ENCODE measurements around the gene CTSK. TPM values are rescaled to one million over a fixed set of nuclear protein-coding genes. Genes with fewer than 3 reads are reported as not detected.
A peak's percentile ranks its signal among the peaks of the same experiment; 100 is the strongest.
"Not testable (repeated sequence)": the region's sequence is repeated elsewhere in the genome, so short reads cannot be mapped to it uniquely, and the experiment has no call there.

CTSK gene
- total and polyA plus RNA-seq, 7 experiments from 2014 or later = 0.31 to 13.7 (median 6.8) TPM

- no peak for DNase-seq
- H3K9me3 Mint-ChIP-seq = peaks cover 0 to 1% (median 0%) of the 10 kb centered on the region in 11 donors
- Histone ChIP-seq H3K4me1 (ENCODE audit: control insufficient read depth in 2 of 2, insufficient read depth in 2 of 2, low read length in 2 of 2) (no peaks in the 10 kb centered on the region), H3K27me3 (ENCODE audit: control insufficient read depth in 2 of 2, insufficient read depth in 2 of 2, low read length in 2 of 2) (no peaks in the 10 kb centered on the region), H3K36me3 (ENCODE audit: control insufficient read depth in 2 of 3, insufficient read depth in 3 of 3, low read length in 3 of 3) (no peaks in the 10 kb centered on the region), H3K9me3 (ENCODE audit: control insufficient read depth in 2 of 3, low read length in 3 of 3) (no peaks in the 10 kb centered on the region), H3K27ac (ENCODE audit: low read depth, low read length) (no peak overlapping the region), H3K4me3 (ENCODE audit: low read length) (no peak overlapping the region)
- no peak overlapping the region for H3K4me3 Mint-ChIP-seq
- no peak for ATAC-seq
- intact Hi-C loops (cut with micrococcal nuclease) = no loop called here
- H3K27me3 Mint-ChIP-seq = peaks cover 0 to 2% (median 0%) of the 10 kb centered on the region in 5 donors
- H3K4me1 Mint-ChIP-seq = peaks cover 0 to 5% (median 0%) of the 10 kb centered on the region in 7 donors
- peaks cover 0 to 6% (median 4%) of the 10 kb centered on the region in 5 donors for H3K36me3 Mint-ChIP-seq
- ChIA-PET POLR2A (interaction anchor here (1.1 kb wide), 1 partner anchor 10 kb away, joined by 3 read pairs; no protein-coding TSS in a partner anchor), CTCF (no interaction called here)
- H3K27ac Mint-ChIP-seq = no peak overlapping the region
Measured at GRCh38 chr1:150787455-150787854, 20.6 kb downstream of the CTSK start.

GRCh38 chr1:150780510-150780909, 27.6 kb downstream of the CTSK start:
- no peak overlapping the region for H3K4me3 Mint-ChIP-seq
- intact Hi-C loops (cut with micrococcal nuclease) = no loop called here
- H3K9me3 Mint-ChIP-seq = peaks cover 0 to 3% (median 0%) of the 10 kb centered on the region in 11 donors
- peaks cover 0 to 3% (median 0%) of the 10 kb centered on the region in 5 donors for H3K27me3 Mint-ChIP-seq
- Histone ChIP-seq H3K36me3 (ENCODE audit: control insufficient read depth in 2 of 3, insufficient read depth in 3 of 3, low read length in 3 of 3) (no peaks in the 10 kb centered on the region), H3K9me3 (ENCODE audit: control insufficient read depth in 2 of 3, low read length in 3 of 3) (no peaks in the 10 kb centered on the region), H3K4me3 (ENCODE audit: low read length) (no peak overlapping the region), H3K27ac (ENCODE audit: low read depth, low read length) (no peak overlapping the region), H3K27me3 (ENCODE audit: control insufficient read depth in 2 of 2, insufficient read depth in 2 of 2, low read length in 2 of 2) (no peaks in the 10 kb centered on the region), H3K4me1 (ENCODE audit: control insufficient read depth in 2 of 2, insufficient read depth in 2 of 2, low read length in 2 of 2) (no peaks in the 10 kb centered on the region)
- CTCF ChIA-PET = no interaction called here
- H3K36me3 Mint-ChIP-seq = peaks cover 0 to 6% (median 3%) of the 10 kb centered on the region in 5 donors
- no peak overlapping the region for H3K27ac Mint-ChIP-seq
- no peak for ATAC-seq
- POLR2A ChIA-PET = no interaction called here
- peaks cover 5 to 11% (median 7%) of the 10 kb centered on the region in 7 donors for H3K4me1 Mint-ChIP-seq
- DNase-seq = no peak

GRCh38 chr1:150778409-150778808, 29.7 kb downstream of the CTSK start:
- H3K4me1 Mint-ChIP-seq = peaks cover 5 to 11% (median 6%) of the 10 kb centered on the region in 7 donors

GRCh38 chr1:150777544-150777943, 30.5 kb downstream of the CTSK start:
- no peaks in the 10 kb centered on the region for H3K4me1 ChIP-seq (ENCODE audit: control insufficient read depth in 2 of 2, insufficient read depth in 2 of 2, low read length in 2 of 2)
- Mint-ChIP-seq H3K36me3 (peaks cover 0 to 6% (median 3%) of the 10 kb centered on the region in 5 donors), H3K4me3 (no peak overlapping the region), H3K9me3 (peaks cover 0 to 3% (median 0%) of the 10 kb centered on the region in 11 donors), H3K27ac (peak overlapping the region in 1 of 9 donors; percentile 55), H3K4me1 (peaks cover 5 to 11% (median 6%) of the 10 kb centered on the region in 7 donors), H3K27me3 (peaks cover 0 to 3% (median 0%) of the 10 kb centered on the region in 5 donors)
- H3K36me3 ChIP-seq (ENCODE audit: control insufficient read depth in 2 of 3, insufficient read depth in 3 of 3, low read length in 3 of 3) = no peaks in the 10 kb centered on the region
- no peaks in the 10 kb centered on the region for H3K9me3 ChIP-seq (ENCODE audit: control insufficient read depth in 2 of 3, low read length in 3 of 3)
- POLR2A ChIA-PET = interaction anchor here (0.8 kb wide), 1 partner anchor 13 kb away, joined by 4 read pairs; no protein-coding TSS in a partner anchor
- no peak for DNase-seq
- intact Hi-C loops (cut with micrococcal nuclease) = no loop called here
- ATAC-seq = no peak
- H3K27me3 ChIP-seq (ENCODE audit: control insufficient read depth in 2 of 2, insufficient read depth in 2 of 2, low read length in 2 of 2) = no peaks in the 10 kb centered on the region
- CTCF ChIA-PET = no interaction called here
- H3K4me3 ChIP-seq (ENCODE audit: low read length) = no peak overlapping the region
- H3K27ac ChIP-seq (ENCODE audit: low read depth, low read length) = no peak overlapping the region

More at GRCh38 chr1:150778409-150778808, 29.7 kb downstream of the CTSK start:
- H3K9me3 Mint-ChIP-seq = peaks cover 0 to 3% (median 0%) of the 10 kb centered on the region in 11 donors
- intact Hi-C loops (cut with micrococcal nuclease) = no loop called here
- no peaks in the 10 kb centered on the region for H3K4me1 ChIP-seq (ENCODE audit: control insufficient read depth in 2 of 2, insufficient read depth in 2 of 2, low read length in 2 of 2)
- H3K27me3 Mint-ChIP-seq = peaks cover 0 to 3% (median 0%) of the 10 kb centered on the region in 5 donors
- H3K9me3 ChIP-seq (ENCODE audit: control insufficient read depth in 2 of 3, low read length in 3 of 3) = no peaks in the 10 kb centered on the region
- DNase-seq = no peak
- no peaks in the 10 kb centered on the region for H3K27me3 ChIP-seq (ENCODE audit: control insufficient read depth in 2 of 2, insufficient read depth in 2 of 2, low read length in 2 of 2)
- no peak overlapping the region for H3K27ac ChIP-seq (ENCODE audit: low read depth, low read length)
- no peaks in the 10 kb centered on the region for H3K36me3 ChIP-seq (ENCODE audit: control insufficient read depth in 2 of 3, insufficient read depth in 3 of 3, low read length in 3 of 3)
- no peak overlapping the region for H3K27ac Mint-ChIP-seq
- ChIA-PET POLR2A (no interaction called here), CTCF (no interaction called here)
- no peak overlapping the region for H3K4me3 ChIP-seq (ENCODE audit: low read length)
- ATAC-seq = no peak
- peaks cover 0 to 6% (median 3%) of the 10 kb centered on the region in 5 donors for H3K36me3 Mint-ChIP-seq
- no peak overlapping the region for H3K4me3 Mint-ChIP-seq

GRCh38 chr1:150775931-150776505, 32.0 kb downstream of the CTSK start:
- H3K4me1 ChIP-seq (ENCODE audit: control insufficient read depth in 2 of 2, insufficient read depth in 2 of 2, low read length in 2 of 2); POLR2A ChIA-PET; DNase-seq; H3K36me3 Mint-ChIP-seq; intact Hi-C loops (cut with micrococcal nuclease); H3K27ac ChIP-seq (ENCODE audit: low read depth, low read length); H3K27ac Mint-ChIP-seq; H3K4me3 ChIP-seq (ENCODE audit: low read length); ATAC-seq; H3K4me3 Mint-ChIP-seq; H3K27me3 ChIP-seq (ENCODE audit: control insufficient read depth in 2 of 2, insufficient read depth in 2 of 2, low read length in 2 of 2); H3K36me3 ChIP-seq (ENCODE audit: control insufficient read depth in 2 of 3, insufficient read depth in 3 of 3, low read length in 3 of 3); H3K9me3 ChIP-seq (ENCODE audit: control insufficient read depth in 2 of 3, low read length in 3 of 3); H3K9me3 Mint-ChIP-seq; CTCF ChIA-PET; H3K27me3 Mint-ChIP-seq: not testable (repeated sequence)
- peaks cover 12 to 25% (median 14%) of the 10 kb centered on the region in 7 donors for H3K4me1 Mint-ChIP-seq

- POLR2A ChIA-PET = no interaction called here
- H3K27ac Mint-ChIP-seq = no peak overlapping the region
Measured at GRCh38 chr1:150775276-150775675, 32.8 kb downstream of the CTSK start.

GRCh38 chr1:150772326-150772725, 35.7 kb downstream of the CTSK start:
- Histone ChIP-seq H3K4me3 (ENCODE audit: low read length) (no peak overlapping the region), H3K36me3 (ENCODE audit: control insufficient read depth in 2 of 3, insufficient read depth in 3 of 3, low read length in 3 of 3) (no peaks in the 10 kb centered on the region), H3K27ac (ENCODE audit: low read depth, low read length) (no peak overlapping the region), H3K27me3 (ENCODE audit: control insufficient read depth in 2 of 2, insufficient read depth in 2 of 2, low read length in 2 of 2) (no peaks in the 10 kb centered on the region), H3K9me3 (ENCODE audit: control insufficient read depth in 2 of 3, low read length in 3 of 3) (no peaks in the 10 kb centered on the region), H3K4me1 (ENCODE audit: control insufficient read depth in 2 of 2, insufficient read depth in 2 of 2, low read length in 2 of 2) (peaks cover 4 to 5% of the 10 kb centered on the region in 2 donors)
- no peak overlapping the region for H3K27ac Mint-ChIP-seq
- peaks cover 0 to 12% (median 0%) of the 10 kb centered on the region in 5 donors for H3K27me3 Mint-ChIP-seq
- no peak overlapping the region for H3K4me3 Mint-ChIP-seq
- CTCF ChIA-PET = no interaction called here
- ATAC-seq = no peak
- H3K36me3 Mint-ChIP-seq = no peaks in the 10 kb centered on the region
- H3K4me1 Mint-ChIP-seq = peaks cover 16 to 25% (median 17%) of the 10 kb centered on the region in 7 donors
- POLR2A ChIA-PET = no interaction called here
- intact Hi-C loops (cut with micrococcal nuclease) = no loop called here
- H3K9me3 Mint-ChIP-seq = peaks cover 0 to under 1% (median 0%) of the 10 kb centered on the region in 11 donors
- no peak for DNase-seq

More at GRCh38 chr1:150775276-150775675, 32.8 kb downstream of the CTSK start:
- Mint-ChIP-seq H3K36me3 (peaks cover 0 to 2% (median 2%) of the 10 kb centered on the region in 5 donors), H3K4me1 (peaks cover 18 to 31% (median 20%) of the 10 kb centered on the region in 7 donors), H3K9me3 (peaks cover 0 to 3% (median 0%) of the 10 kb centered on the region in 11 donors), H3K4me3 (no peak overlapping the region), H3K27me3 (peaks cover 0 to 5% (median 0%) of the 10 kb centered on the region in 5 donors)
- Histone ChIP-seq H3K9me3 (ENCODE audit: control insufficient read depth in 2 of 3, low read length in 3 of 3) (no peaks in the 10 kb centered on the region), H3K27me3 (ENCODE audit: control insufficient read depth in 2 of 2, insufficient read depth in 2 of 2, low read length in 2 of 2) (no peaks in the 10 kb centered on the region), H3K4me3 (ENCODE audit: low read length) (no peak overlapping the region), H3K4me1 (ENCODE audit: control insufficient read depth in 2 of 2, insufficient read depth in 2 of 2, low read length in 2 of 2) (peaks cover 4 to 5% of the 10 kb centered on the region in 2 donors), H3K27ac (ENCODE audit: low read depth, low read length) (no peak overlapping the region), H3K36me3 (ENCODE audit: control insufficient read depth in 2 of 3, insufficient read depth in 3 of 3, low read length in 3 of 3) (no peaks in the 10 kb centered on the region)
- no peak for DNase-seq
- intact Hi-C loops (cut with micrococcal nuclease) = no loop called here
- CTCF ChIA-PET = no interaction called here
- ATAC-seq = no peak
